ENCODE measurements around the gene LRRK2. TPM values are rescaled to one million over a fixed set of nuclear protein-coding genes. Genes with fewer than 3 reads are reported as not detected.

Gene LRRK2
- total RNA-seq, 1 experiment from 2014 or later, result 0.26 TPM

- H2AFZ ChIP-seq, result no peak overlapping the region
- no peak for DNase-seq
- H3K4me3 ChIP-seq, result no peak overlapping the region
- H3F3A ChIP-seq (ENCODE audit: insufficient read depth, low read depth), result no peaks in the 10 kb centered on the region
- H3K9me2 ChIP-seq (ENCODE audit: insufficient read depth), result no peaks in the 10 kb centered on the region
- H3K4me1 ChIP-seq (replicated peaks; ENCODE audit: insufficient read depth), result no peaks in the 10 kb centered on the region
- TF ChIP-seq CTCF (conservative IDR thresholded peaks at IDR 0.05) (no peak), EZH2 (IDR thresholded peaks at IDR 0.05; ENCODE audit: low read depth) (no peak)
- no peaks in the 10 kb centered on the region; the same call in 1 of the 2 replicates for H3K9me3 ChIP-seq (ENCODE audit: insufficient read depth, low read depth)
- ChIA-PET POLR2A (ENCODE audit: unreplicated experiment) (no interaction called here), CTCF (no interaction called here)
- intact Hi-C loops (cut with micrococcal nuclease; ENCODE audit: unreplicated experiment), result loop anchor here (5.0 kb wide), 2 partner anchors 111 to 286 kb away; no protein-coding TSS in a partner anchor
- no peaks in the 10 kb centered on the region for H3K27me3 ChIP-seq (ENCODE audit: insufficient read depth, low read depth)
- no peaks in the 10 kb centered on the region for H3K79me2 ChIP-seq (ENCODE audit: low read depth)
- no peaks in the 10 kb centered on the region for H4K20me1 ChIP-seq (ENCODE audit: insufficient read depth)
- no peak overlapping the region for H3K27ac ChIP-seq
- no peaks in the 10 kb centered on the region for H3K36me3 ChIP-seq (ENCODE audit: low read depth)
- BruUV-seq (replicated peaks), result no TSS peak
- no peak overlapping the region for H3K4me2 ChIP-seq
Observed at GRCh38 chr12:40335991-40336390, 111.2 kb downstream of the LRRK2 start.

GRCh38 chr12:40336573-40337199 lies 111.9 kb downstream of the LRRK2 start:
- BruUV-seq (replicated peaks), result no TSS peak
- Histone ChIP-seq H2AFZ (no peak overlapping the region), H3K36me3 (ENCODE audit: low read depth) (no peaks in the 10 kb centered on the region), H3K9me2 (ENCODE audit: insufficient read depth) (no peaks in the 10 kb centered on the region), H3K9me3 (ENCODE audit: insufficient read depth, low read depth) (no peaks in the 10 kb centered on the region), H3K4me1 (replicated peaks; ENCODE audit: insufficient read depth) (no peaks in the 10 kb centered on the region), H4K20me1 (ENCODE audit: insufficient read depth) (no peaks in the 10 kb centered on the region), H3K4me2 (no peak overlapping the region), H3K4me3 (no peak overlapping the region), H3K79me2 (ENCODE audit: low read depth) (no peaks in the 10 kb centered on the region), H3K27ac (no peak overlapping the region), H3K27me3 (ENCODE audit: insufficient read depth, low read depth) (no peaks in the 10 kb centered on the region), H3F3A (ENCODE audit: insufficient read depth, low read depth) (no peaks in the 10 kb centered on the region)
- DNase-seq, result no peak
- intact Hi-C loops (cut with micrococcal nuclease; ENCODE audit: unreplicated experiment), result loop anchor here (5.0 kb wide), 2 partner anchors 111 to 286 kb away; no protein-coding TSS in a partner anchor
- ChIA-PET POLR2A (ENCODE audit: unreplicated experiment) (no interaction called here), CTCF (no interaction called here)
- TF ChIP-seq CTCF (conservative IDR thresholded peaks at IDR 0.05) (peak; percentile 74), EZH2 (IDR thresholded peaks at IDR 0.05; ENCODE audit: low read depth) (no peak)

- no peak overlapping the region for H2AFZ ChIP-seq
- no peaks in the 10 kb centered on the region for H3K9me2 ChIP-seq (ENCODE audit: insufficient read depth)
- no peak overlapping the region for H3K4me3 ChIP-seq
- ChIA-PET CTCF (interaction anchor here (0.6 kb wide), 1 partner anchor 24 kb away, joined by 3 read pairs; no protein-coding TSS in a partner anchor), POLR2A (ENCODE audit: unreplicated experiment) (no interaction called here)
- no peaks in the 10 kb centered on the region for H3K9me3 ChIP-seq (ENCODE audit: insufficient read depth, low read depth)
- TF ChIP-seq CTCF (conservative IDR thresholded peaks at IDR 0.05), result no peak
- TF ChIP-seq EZH2 (IDR thresholded peaks at IDR 0.05; ENCODE audit: low read depth), result no peak
- H4K20me1 ChIP-seq (ENCODE audit: insufficient read depth), result no peaks in the 10 kb centered on the region
- H3K36me3 ChIP-seq (ENCODE audit: low read depth), result no peaks in the 10 kb centered on the region
- H3K27ac ChIP-seq, result no peak overlapping the region
- no peaks in the 10 kb centered on the region for H3K79me2 ChIP-seq (ENCODE audit: low read depth)
- no peaks in the 10 kb centered on the region for H3F3A ChIP-seq (ENCODE audit: insufficient read depth, low read depth)
- no peaks in the 10 kb centered on the region for H3K4me1 ChIP-seq (replicated peaks; ENCODE audit: insufficient read depth)
- BruUV-seq (replicated peaks), result no TSS peak
- H3K27me3 ChIP-seq (ENCODE audit: insufficient read depth, low read depth), result no peaks in the 10 kb centered on the region
- DNase-seq, result no peak
- intact Hi-C loops (cut with micrococcal nuclease; ENCODE audit: unreplicated experiment), result loop anchor here (5.0 kb wide), 2 partner anchors 109 to 284 kb away; no protein-coding TSS in a partner anchor
- no peak overlapping the region for H3K4me2 ChIP-seq
Observed at GRCh38 chr12:40338071-40338470, 113.3 kb downstream of the LRRK2 start.
